Adrenal gland (tissue), 5 donors: ENCODE data around the gene UBAC2.

Source experiments
- CTCF ChIP-seq, 6 experiments: fragments of 450-650 bp in 4 of 6; fragments of 200-600 bp in 2 of 6; sonication (generic) in 1 of 6; IDR thresholded peaks; 1 replicate in 5 of 6; 2 replicates in 1 of 6; pipeline versions ENCODE4 v1.5.1 to v1.8.0; 2016 to 2021; ENCODE audit warnings: antibody characterized with exemption in 6 of 6, mild to moderate bottlenecking in 2 of 6, moderate library complexity in 1 of 6
- POLR2A ChIP-seq, 2 donors: fragments of 450-650 bp; IDR thresholded peaks; one replicate each; pipeline ENCODE4 v1.6.1; 2017; ENCODE audit warnings: antibody characterized with exemption in 2 of 2, mild to moderate bottlenecking in 2 of 2, moderate library complexity in 1 of 2
- donor health status: DM: no; HTN: no; CAD: no.

GRCh38 chr13:99263126-99263785, 62.6 kb downstream of the UBAC2 start:
- TF ChIP-seq CTCF (IDR thresholded peaks at IDR 0.05), result no peak
- no peak for TF ChIP-seq POLR2A (IDR thresholded peaks at IDR 0.05)
